H9 (cell line): ENCODE data around the gene ORC1. TPM values are rescaled to one million over a fixed set of nuclear protein-coding genes. Genes with fewer than 3 reads are reported as not detected.

Experiments
- DNase-seq: peaks from one replicate; pipeline ENCODE4 v3.0.0-alpha.2; 2017
- H2AFZ ChIP-seq: one replicate; pipeline ENCODE4 v1.6.1; 2013; ENCODE audit warnings: mild to moderate bottlenecking, low read length, control low read depth, moderate library complexity
- H2AK5ac ChIP-seq: 2 replicates; pipeline ENCODE4 v1.6.1; 2013; ENCODE audit warnings: low read length, control low read depth, mixed read lengths; ENCODE audit not compliant: insufficient read length
- H2BK120ac ChIP-seq: one replicate; pipeline ENCODE4 v1.6.1; 2013; ENCODE audit warnings: low read depth, mild to moderate bottlenecking, low read length, control low read depth, inconsistent platforms; ENCODE audit not compliant: poor library complexity, severe bottlenecking
- H2BK12ac ChIP-seq: 2 replicates; pipeline ENCODE4 v1.6.1; 2013; ENCODE audit warnings: low read length, control low read depth, mixed read lengths, low read depth; ENCODE audit not compliant: insufficient read length
- H2BK15ac ChIP-seq: 2 replicates; pipeline ENCODE4 v1.6.1; 2013; ENCODE audit warnings: low read depth, low read length, control low read depth
- H2BK20ac ChIP-seq: one replicate; pipeline ENCODE4 v1.6.1; 2013; ENCODE audit warnings: low read depth, mild to moderate bottlenecking, low read length, control low read depth, inconsistent platforms; ENCODE audit not compliant: poor library complexity, severe bottlenecking
- H2BK5ac ChIP-seq: 2 replicates; pipeline ENCODE4 v1.6.1; 2013; ENCODE audit warnings: low read length, control low read depth, mixed read lengths; ENCODE audit not compliant: insufficient read length
- H3K14ac ChIP-seq: 2 replicates; pipeline ENCODE4 v1.6.1; 2013; ENCODE audit warnings: low read length, control low read depth; ENCODE audit not compliant: insufficient read depth
- H3K18ac ChIP-seq: 2 replicates; pipeline ENCODE4 v1.6.1; 2013; ENCODE audit warnings: low read depth, mild to moderate bottlenecking, mixed read lengths, low read length, control low read depth; ENCODE audit not compliant: insufficient read length
- H3K23ac ChIP-seq: 2 replicates; pipeline ENCODE4 v1.6.1; 2013; ENCODE audit warnings: low read length, control low read depth, mixed read lengths, low read depth; ENCODE audit not compliant: insufficient read length
- H3K23me2 ChIP-seq: 2 replicates; pipeline ENCODE4 v1.6.1; 2013; ENCODE audit warnings: low read depth, mild to moderate bottlenecking, mixed read lengths, low read length, control low read depth; ENCODE audit not compliant: insufficient read length, poor library complexity, severe bottlenecking
- H3K27ac ChIP-seq: 2 replicates; pipeline ENCODE4 v1.5.1; 2013; ENCODE audit warnings: low read length, control low read depth, mixed read lengths, low read depth; ENCODE audit not compliant: insufficient read length
- H3K27me3 ChIP-seq: 2 replicates; pipeline ENCODE4 v1.6.1; 2013; ENCODE audit warnings: low read length, control low read depth, inconsistent platforms; ENCODE audit not compliant: insufficient read depth
- H3K4ac ChIP-seq: 2 replicates; pipeline ENCODE4 v1.6.1; 2013; ENCODE audit warnings: low read depth, mild to moderate bottlenecking, control low read depth, inconsistent platforms, low read length, moderate library complexity
- H3K4me1 ChIP-seq: 2 replicates; pipeline ENCODE4 v1.6.1; 2013; ENCODE audit warnings: low read length, control low read depth, inconsistent platforms; ENCODE audit not compliant: insufficient read depth
- H3K4me2 ChIP-seq: 2 replicates; pipeline ENCODE4 v1.6.1; 2013; ENCODE audit warnings: low read length, control low read depth, mixed read lengths; ENCODE audit not compliant: insufficient read length, insufficient read depth
- H3K56ac ChIP-seq: 2 replicates; pipeline ENCODE4 v1.6.1; 2013; ENCODE audit warnings: low read depth, mild to moderate bottlenecking, mixed read lengths, low read length, control low read depth; ENCODE audit not compliant: insufficient read length
- H3K79me1 ChIP-seq: 2 replicates; pipeline ENCODE4 v1.6.1; 2013; ENCODE audit warnings: low read depth, mild to moderate bottlenecking, moderate library complexity, low read length, control low read depth, inconsistent platforms; ENCODE audit not compliant: insufficient read depth, poor library complexity, severe bottlenecking
- H3K79me2 ChIP-seq: 2 replicates; pipeline ENCODE4 v1.6.1; 2013; ENCODE audit warnings: low read length, control low read depth, inconsistent platforms; ENCODE audit not compliant: insufficient read depth
- H3K9ac ChIP-seq: 2 replicates; pipeline ENCODE4 v1.6.1; 2013; ENCODE audit warnings: low read length, control low read depth, mixed read lengths; ENCODE audit not compliant: insufficient read length; ENCODE audit errors: extremely low read depth
- H3K9me3 ChIP-seq: one replicate; pipeline ENCODE4 v1.6.1; 2013; ENCODE audit warnings: low read depth, low read length, inconsistent platforms; ENCODE audit not compliant: control insufficient read depth
- H3T11ph ChIP-seq: one replicate; pipeline ENCODE4 v1.6.1; 2013; ENCODE audit warnings: mild to moderate bottlenecking, low read length, control low read depth, inconsistent platforms
- H4K20me1 ChIP-seq: one replicate; pipeline ENCODE4 v1.6.1; 2013; ENCODE audit not compliant: control insufficient read depth, insufficient read length, insufficient read depth
- H4K5ac ChIP-seq: 2 replicates; pipeline ENCODE4 v1.6.1; 2013; ENCODE audit warnings: low read depth, mild to moderate bottlenecking, mixed read lengths, low read length, control low read depth; ENCODE audit not compliant: insufficient read length
- H4K8ac ChIP-seq: replicated peaks from 2 replicates; pipeline ENCODE4 v1.6.1; 2013; ENCODE audit warnings: low read length, control low read depth, mixed read lengths, low read depth; ENCODE audit not compliant: insufficient read length
- H4K91ac ChIP-seq: 2 replicates; pipeline ENCODE4 v1.6.1; 2013; ENCODE audit warnings: low read depth, mild to moderate bottlenecking, moderate library complexity, mixed read lengths, low read length, control low read depth; ENCODE audit not compliant: insufficient read length
- H3K27ac Mint-ChIP-seq, 3 experiments: 2 replicates in 2 of 3; 3 replicates in 1 of 3; pipeline ENCODE4 v1.8.0; 2020 to 2021; ENCODE audit warnings: mixed read lengths in 3 of 3, mild to moderate bottlenecking in 1 of 3, moderate library complexity in 1 of 3
- H3K27me3 Mint-ChIP-seq: 2 replicates; pipeline ENCODE4 v1.8.0; 2021; ENCODE audit warnings: low read depth, mild to moderate bottlenecking, moderate library complexity, mixed read lengths
- H3K36me3 Mint-ChIP-seq, 3 experiments: 2 replicates in 2 of 3; 3 replicates in 1 of 3; pipeline ENCODE4 v1.8.0; 2020 to 2021; ENCODE audit warnings: low read depth in 3 of 3, mixed read lengths in 3 of 3; ENCODE audit not compliant: insufficient read depth in 1 of 3
- H3K4me1 Mint-ChIP-seq, 2 experiments: 2 replicates each; pipeline ENCODE4 v1.8.0; 2020; ENCODE audit warnings: mixed read lengths in 2 of 2
- H3K4me3 Mint-ChIP-seq, 2 experiments: 2 replicates in 1 of 2; 3 replicates in 1 of 2; pipeline ENCODE4 v1.8.0; 2020 to 2021; ENCODE audit warnings: mild to moderate bottlenecking in 2 of 2, mixed read lengths in 2 of 2, moderate library complexity in 1 of 2
- H3K9me3 Mint-ChIP-seq, 2 experiments: 2 replicates in 1 of 2; 3 replicates in 1 of 2; pipeline ENCODE4 v1.8.0; 2020; ENCODE audit warnings: mild to moderate bottlenecking in 2 of 2, mixed read lengths in 2 of 2, moderate library complexity in 1 of 2
- WGBS: extraction: QIAGEN DNeasy Blood & Tissue Kit; methylation state at CpG from one replicate; pipeline ENCODE4 v1.1.7; 2013; ENCODE audit warnings: missing lambda C conversion rate, low lambda C conversion rate, mixed read lengths; ENCODE audit not compliant: insufficient read length; ENCODE audit errors: extremely low coverage; 5-methylcytosine and 5-hydroxymethylcytosine counted together
- total RNA-seq: library from RNA; stranded (reverse); gene quantifications from 2 replicates; pipeline ENCODE4 v1.2.1, GENCODE V29; 2021
- TF ChIP-seq, protein P1 (sequence below): fragments of 200-600 bp; sonication (generic); conservative IDR thresholded peaks from 3 replicates; pipeline ENCODE4 v1.8.0; 2021; ENCODE audit warnings: antibody characterized with exemption, mild to moderate bottlenecking

Gene ORC1
- total RNA-seq, 1 experiment from 2014 or later, result 46.4 TPM

DNA sequence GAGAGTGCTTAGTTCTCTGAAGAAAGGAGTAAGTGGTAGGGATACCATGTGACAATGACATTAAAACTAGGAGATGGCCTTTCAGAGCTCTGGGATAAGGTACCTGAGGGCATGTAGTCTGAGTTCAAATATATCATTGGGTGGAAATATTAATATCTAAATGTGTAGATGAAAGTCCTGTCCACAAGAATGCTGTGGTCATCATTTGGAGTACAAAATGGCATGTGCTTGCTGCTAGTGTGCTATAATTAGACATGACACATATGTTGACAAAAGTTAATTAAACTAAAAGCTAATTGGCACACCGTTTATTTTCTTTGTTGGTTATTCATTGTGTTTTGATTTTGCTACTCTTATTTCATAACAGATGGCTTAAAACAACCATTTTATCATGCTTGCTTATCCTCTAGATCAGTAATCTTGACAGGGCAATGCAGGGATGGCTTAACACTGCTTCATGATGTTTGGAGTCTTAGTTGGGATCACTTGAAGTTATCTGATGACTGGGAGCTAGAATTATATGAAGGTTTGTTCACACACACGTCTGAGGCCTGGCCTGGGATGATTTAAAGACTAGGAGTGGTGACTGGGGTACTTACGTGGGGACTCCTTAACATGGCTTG is 69.2 kb downstream of the ORC1 start:
- Histone ChIP-seq H2BK12ac (no peak overlapping the region), H3K9me3 (no peaks in the 10 kb centered on the region), H2AFZ (no peak overlapping the region), H2BK15ac (no peak overlapping the region), H3K14ac (no peak overlapping the region), H3T11ph (no peak overlapping the region), H3K18ac (no peak overlapping the region), H2AK5ac (no peak overlapping the region), H3K4me2 (no peak overlapping the region), H4K91ac (no peak overlapping the region), H2BK20ac (no peak overlapping the region), H2BK5ac (no peak overlapping the region), H2BK120ac (no peak overlapping the region), H3K23me2 (no peaks in the 10 kb centered on the region), H3K79me2 (no peaks in the 10 kb centered on the region; the same call in 1 of the 2 replicates), H4K5ac (no peak overlapping the region), H3K27ac (no peak overlapping the region), H4K20me1 (no peaks in the 10 kb centered on the region), H3K9ac (no peak overlapping the region), H3K23ac (no peak overlapping the region), H3K4me1 (no peaks in the 10 kb centered on the region), H3K27me3 (no peaks in the 10 kb centered on the region), H4K8ac (no peak overlapping the region), H3K79me1 (no peaks in the 10 kb centered on the region), H3K56ac (no peak overlapping the region), H3K4ac (no peak overlapping the region)
- peaks cover 0 to 24% (median 17%) of the 10 kb centered on the region in 3 experiments; a peak in 6 of 7 replicates for H3K36me3 Mint-ChIP-seq
- H3K4me1 Mint-ChIP-seq, result peaks cover 0 to 7% of the 10 kb centered on the region in 2 experiments; a peak in 2 of 4 replicates
- no CpG with 5 or more reads among the region's 3 CpGs for WGBS
- no peak overlapping the region for H3K27ac Mint-ChIP-seq
- no peaks in the 10 kb centered on the region for H3K9me3 Mint-ChIP-seq
- DNase-seq, result no peak
- no peaks in the 10 kb centered on the region for H3K27me3 Mint-ChIP-seq
- H3K4me3 Mint-ChIP-seq, result no peak overlapping the region
- TF ChIP-seq, protein P1, sequence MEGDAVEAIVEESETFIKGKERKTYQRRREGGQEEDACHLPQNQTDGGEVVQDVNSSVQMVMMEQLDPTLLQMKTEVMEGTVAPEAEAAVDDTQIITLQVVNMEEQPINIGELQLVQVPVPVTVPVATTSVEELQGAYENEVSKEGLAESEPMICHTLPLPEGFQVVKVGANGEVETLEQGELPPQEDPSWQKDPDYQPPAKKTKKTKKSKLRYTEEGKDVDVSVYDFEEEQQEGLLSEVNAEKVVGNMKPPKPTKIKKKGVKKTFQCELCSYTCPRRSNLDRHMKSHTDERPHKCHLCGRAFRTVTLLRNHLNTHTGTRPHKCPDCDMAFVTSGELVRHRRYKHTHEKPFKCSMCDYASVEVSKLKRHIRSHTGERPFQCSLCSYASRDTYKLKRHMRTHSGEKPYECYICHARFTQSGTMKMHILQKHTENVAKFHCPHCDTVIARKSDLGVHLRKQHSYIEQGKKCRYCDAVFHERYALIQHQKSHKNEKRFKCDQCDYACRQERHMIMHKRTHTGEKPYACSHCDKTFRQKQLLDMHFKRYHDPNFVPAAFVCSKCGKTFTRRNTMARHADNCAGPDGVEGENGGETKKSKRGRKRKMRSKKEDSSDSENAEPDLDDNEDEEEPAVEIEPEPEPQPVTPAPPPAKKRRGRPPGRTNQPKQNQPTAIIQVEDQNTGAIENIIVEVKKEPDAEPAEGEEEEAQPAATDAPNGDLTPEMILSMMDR, result no peak
